IMR-90 (cell line): Measurements from ENCODE around the gene NFASC. TPM values are rescaled to one million over a fixed set of nuclear protein-coding genes. Genes with fewer than 3 reads are reported as not detected.
A peak's percentile ranks its signal among the peaks of the same experiment; 100 is the strongest.

Experiments used
- ATAC-seq: fragments of 200-7000 bp; cut with Tn5 transposase; 2 replicates; pipeline ENCODE4 v1.9.1; 2020; ENCODE audit warnings: low read depth, mild to moderate bottlenecking, moderate library complexity
- BruUV-seq: library from RNA; stranded (reverse); fragments of 400-500 nt; replicated peaks from 2 replicates; lab custom pipeline; 2021; lab: Mats Ljungman, UMichigan
- CTCF ChIA-PET: fragments of 300-600 bp; formaldehyde crosslinking; extraction: SDS; loops from one replicate; lab custom pipeline; 2021; ENCODE audit warnings: antibody characterized with exemption; lab: Yijun Ruan, JAX
- POLR2A ChIA-PET: fragments of 300-600 bp; sonication (Branson Sonifier 250); formaldehyde crosslinking; loops from one replicate; lab custom pipeline; 2022; ENCODE audit warnings: antibody characterized with exemption; ENCODE audit not compliant: unreplicated experiment; lab: Charles Lee
- DNase-seq: peaks from one replicate; pipeline ENCODE4 v3.0.0; 2013
- H2AFZ ChIP-seq: replicated peaks from 2 replicates; pipeline ENCODE3; 2013; ENCODE audit warnings: low read length, mild to moderate bottlenecking; ENCODE audit not compliant: poor library complexity
- H2AK5ac ChIP-seq: 2 replicates; pipeline ENCODE4 v1.6.1; 2013; ENCODE audit warnings: low read depth, low read length, inconsistent platforms
- H2AK9ac ChIP-seq: replicated peaks from 2 replicates; pipeline ENCODE3; 2013; ENCODE audit warnings: mild to moderate bottlenecking, low read depth, low read length, moderate library complexity; ENCODE audit not compliant: poor library complexity
- H2BK120ac ChIP-seq: 2 replicates; pipeline ENCODE4 v1.6.1; 2013; ENCODE audit warnings: low read depth, low read length, inconsistent platforms
- H2BK15ac ChIP-seq: 3 replicates; pipeline ENCODE4 v1.6.1; 2013; ENCODE audit warnings: low read depth, low read length, inconsistent platforms
- H2BK20ac ChIP-seq: 2 replicates; pipeline ENCODE4 v1.6.1; 2013; ENCODE audit warnings: low read depth, mild to moderate bottlenecking, inconsistent platforms, low read length, moderate library complexity
- H2BK5ac ChIP-seq: 2 replicates; pipeline ENCODE4 v1.6.1; 2013; ENCODE audit warnings: mild to moderate bottlenecking, low read depth, low read length, inconsistent platforms; ENCODE audit not compliant: poor library complexity, severe bottlenecking
- H3K14ac ChIP-seq: replicated peaks from 2 replicates; pipeline ENCODE4 v1.6.1; 2013; ENCODE audit warnings: low read depth, low read length, inconsistent platforms
- H3K18ac ChIP-seq: 2 replicates; pipeline ENCODE4 v1.6.1; 2013; ENCODE audit warnings: low read depth, low read length, control low read depth
- H3K23ac ChIP-seq: 2 replicates; pipeline ENCODE4 v1.6.1; 2013; ENCODE audit warnings: low read depth, low read length, inconsistent platforms
- H3K27ac ChIP-seq: 2 replicates; pipeline ENCODE4 v1.5.1; 2013; ENCODE audit warnings: mild to moderate bottlenecking, control low read depth, low read length; ENCODE audit not compliant: insufficient read depth
- H3K27me3 ChIP-seq: 2 replicates; pipeline ENCODE4 v1.6.1; 2013; ENCODE audit warnings: low read length; ENCODE audit not compliant: control insufficient read depth, insufficient read depth
- H3K36me3 ChIP-seq: 2 replicates; pipeline ENCODE4 v1.6.1; 2013; ENCODE audit warnings: low read length, mixed read lengths; ENCODE audit not compliant: control insufficient read depth, insufficient read depth
- H3K4ac ChIP-seq: 2 replicates; pipeline ENCODE4 v1.6.1; 2013; ENCODE audit warnings: low read depth, low read length, inconsistent platforms
- H3K4me1 ChIP-seq: 2 replicates; pipeline ENCODE4 v1.6.1; 2013; ENCODE audit warnings: low read length, mixed read lengths; ENCODE audit not compliant: control insufficient read depth, insufficient read depth
- H3K4me2 ChIP-seq: 2 replicates; pipeline ENCODE4 v1.6.1; 2013; ENCODE audit warnings: low read depth, mild to moderate bottlenecking, control low read depth, low read length, moderate library complexity
- H3K4me3 ChIP-seq: 2 replicates; pipeline ENCODE4 v1.5.1; 2013; ENCODE audit warnings: low read depth, mild to moderate bottlenecking, control low read depth, low read length, moderate library complexity; ENCODE audit not compliant: insufficient read depth
- H3K56ac ChIP-seq: 2 replicates; pipeline ENCODE4 v1.6.1; 2013; ENCODE audit warnings: low read length, inconsistent platforms; ENCODE audit not compliant: insufficient read depth; ENCODE audit errors: extremely low read depth
- H3K79me1 ChIP-seq, 2 experiments: 2 replicates each; pipeline ENCODE4 v1.6.1; 2013; ENCODE audit warnings: low read length in 2 of 2, inconsistent platforms in 1 of 2, low read depth in 1 of 2
- H3K9ac ChIP-seq: 2 replicates; pipeline ENCODE4 v1.6.1; 2013; ENCODE audit warnings: low read depth, low read length, control low read depth
- H3K9me1 ChIP-seq: 2 replicates; pipeline ENCODE4 v1.6.1; 2013; ENCODE audit warnings: low read length, inconsistent platforms; ENCODE audit not compliant: insufficient read depth
- H3K9me3 ChIP-seq: 2 replicates; pipeline ENCODE4 v1.6.1; 2013; ENCODE audit warnings: low read length; ENCODE audit not compliant: control insufficient read depth, insufficient read depth
- H4K20me1 ChIP-seq: 2 replicates; pipeline ENCODE4 v1.6.1; 2013; ENCODE audit warnings: low read length, inconsistent platforms; ENCODE audit not compliant: insufficient read depth
- H4K5ac ChIP-seq: 2 replicates; pipeline ENCODE4 v1.6.1; 2013; ENCODE audit warnings: mild to moderate bottlenecking, low read depth, low read length, control low read depth
- H4K8ac ChIP-seq, 2 experiments: 2 replicates each; pipeline ENCODE4 v1.6.1; 2013; ENCODE audit warnings: low read depth in 2 of 2, low read length in 2 of 2, control low read depth in 1 of 2, inconsistent platforms in 1 of 2
- H4K91ac ChIP-seq: 2 replicates; pipeline ENCODE4 v1.6.1; 2013; ENCODE audit warnings: low read depth, low read length, inconsistent platforms; ENCODE audit not compliant: insufficient read depth
- BHLHE40 ChIP-seq: fragments of 150-350 bp; IDR thresholded peaks from 2 replicates; pipeline ENCODE4 v1.6.1; 2016; ENCODE audit warnings: mild to moderate bottlenecking, low read depth, low read length
- CEBPB ChIP-seq: IDR thresholded peaks from 2 replicates; pipeline ENCODE4 v1.6.1; 2012; ENCODE audit warnings: low read depth, low read length, improper control_type of control experiment
- CHD1 ChIP-seq: IDR thresholded peaks from 2 replicates; pipeline ENCODE4 v1.6.1; 2012; ENCODE audit warnings: low read depth, low read length, improper control_type of control experiment
- ELK1 ChIP-seq: fragments of 150-350 bp; IDR thresholded peaks from 2 replicates; pipeline ENCODE4 v1.6.1; 2016; ENCODE audit warnings: low read depth, mild to moderate bottlenecking, low read length, moderate library complexity, borderline replicate concordance
- FOS ChIP-seq: fragments of 150-350 bp; IDR thresholded peaks from 2 replicates; pipeline ENCODE4 v1.6.1; 2016; ENCODE audit warnings: low read depth, low read length
- MAFK ChIP-seq: IDR thresholded peaks from 2 replicates; pipeline ENCODE4 v1.6.1; 2012; ENCODE audit warnings: low read depth, low read length, improper control_type of control experiment
- MAZ ChIP-seq: IDR thresholded peaks from 2 replicates; pipeline ENCODE4 v1.6.1; 2012; ENCODE audit warnings: low read depth, mild to moderate bottlenecking, low read length, improper control_type of control experiment, moderate library complexity, borderline replicate concordance
- NFE2L2 ChIP-seq: fragments of 150-350 bp; IDR thresholded peaks from 2 replicates; pipeline ENCODE4 v1.6.1; 2016; ENCODE audit warnings: low read depth, mild to moderate bottlenecking, low read length
- POLR2A ChIP-seq: IDR thresholded peaks from 2 replicates; pipeline ENCODE4 v1.6.1; 2012; ENCODE audit warnings: mild to moderate bottlenecking, low read depth, low read length
- RFX5 ChIP-seq: IDR thresholded peaks from 2 replicates; pipeline ENCODE4 v1.8.0; 2012; ENCODE audit warnings: low read depth, mild to moderate bottlenecking, low read length, moderate library complexity
- SMC3 ChIP-seq: fragments of 150-350 bp; IDR thresholded peaks from 2 replicates; pipeline ENCODE4 v1.6.1; 2016; ENCODE audit warnings: low read depth, mild to moderate bottlenecking, antibody characterized with exemption, low read length, moderate library complexity
- WGBS, 2 experiments: methylation state at CpG; one replicate each; pipeline versions ENCODE4 v1.1.5 to v1.1.7; 2013; ENCODE audit warnings: missing lambda C conversion rate in 2 of 2; ENCODE audit not compliant: insufficient read length in 1 of 2; ENCODE audit errors: extremely low coverage in 2 of 2; 5-methylcytosine and 5-hydroxymethylcytosine counted together
- dilution Hi-C: fragments of 300-500 bp; cut with HindIII; formaldehyde crosslinking; loops from one replicate; pipeline ENCODE4 v1.14.3; 2018; ENCODE audit warnings: low sequenced_read_pairs; ENCODE audit not compliant: unreplicated experiment
- in situ Hi-C: fragments of 300-500 bp; cut with MboI; formaldehyde crosslinking; loops from 3 replicates; pipeline ENCODE4 v1.14.3; 2019; ENCODE audit warnings: low sequenced_read_pairs, inconsistent platforms, mixed read lengths
- intact Hi-C: fragments of 100-400 bp; cut with micrococcal nuclease; formaldehyde crosslinking; loops from 2 replicates; pipeline ENCODE4 v1.10.0; 2022
- polyA plus RNA-seq, 3 experiments: library from polyadenylated mRNA; depleted of rRNA; stranded (reverse); fragments of >200 nt; gene quantifications; 2 replicates each; pipeline ENCODE4 v1.2.3, GENCODE V29; 2012; ENCODE audit warnings: low replicate concordance in 1 of 3
- total RNA-seq: library from RNA; depleted of rRNA; stranded (reverse); fragments of >200 nt; gene quantifications from 2 replicates; pipeline ENCODE4 v1.2.3, GENCODE V29; 2012
- TF ChIP-seq, protein P1 (sequence below): fragments of 150-350 bp; IDR thresholded peaks from 2 replicates; pipeline ENCODE4 v1.6.1; 2017; ENCODE audit warnings: mild to moderate bottlenecking, antibody characterized with exemption, low read length, low read depth

The NFASC gene
- total and polyA plus RNA-seq, 2 of the 4 experiments (the other 2 are of a cell fraction) = 0.18 to 0.79 TPM

DNA sequence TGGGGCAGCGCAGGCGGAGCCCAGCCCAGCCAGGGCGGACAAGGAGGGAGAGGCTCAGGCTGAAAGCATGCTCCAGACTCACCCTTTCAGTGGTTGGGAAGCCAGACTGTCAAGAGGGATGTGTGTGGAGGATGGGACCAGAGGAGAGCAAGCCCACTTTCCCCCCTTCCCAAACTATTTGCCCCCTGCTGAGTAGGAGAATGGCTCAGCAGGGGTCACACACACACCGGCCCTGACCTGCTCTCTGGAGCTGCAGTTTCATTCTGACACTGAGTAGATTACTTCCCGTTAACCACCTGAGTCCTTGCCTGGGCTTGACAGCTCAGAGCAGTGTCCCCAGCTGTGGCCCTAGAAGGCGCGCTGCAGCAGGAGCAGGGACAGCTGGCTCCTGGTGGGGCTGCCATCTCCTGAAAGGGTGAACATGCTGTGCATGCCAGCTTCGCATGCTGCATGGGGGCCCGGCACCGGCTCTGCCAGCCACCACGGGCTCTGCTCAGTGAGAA, 120.7 kb downstream of the NFASC start:
- peaks cover 43% of the 10 kb centered on the region for H3K27me3 ChIP-seq
- H3K4me3 ChIP-seq = no peak overlapping the region
- no peak overlapping the region for H4K5ac ChIP-seq
- H3K14ac ChIP-seq = no peak overlapping the region
- DNase-seq (no peak), ATAC-seq (no peak)
- no peak overlapping the region for H3K23ac ChIP-seq
- no peak overlapping the region for H2AK5ac ChIP-seq
- no peak overlapping the region for H3K9ac ChIP-seq
- H4K20me1 ChIP-seq = no peaks in the 10 kb centered on the region
- H3K56ac ChIP-seq = no peak overlapping the region
- TF ChIP-seq NFE2L2 = no peak
- no peak for TF ChIP-seq ELK1
- TF ChIP-seq CEBPB = no peak
- TF ChIP-seq SMC3 = no peak
- TF ChIP-seq MAZ = no peak
- TF ChIP-seq MAFK = no peak
- no peak for TF ChIP-seq CHD1
- no peak for TF ChIP-seq POLR2A
- TF ChIP-seq FOS = no peak
- TF ChIP-seq BHLHE40 = no peak
- TF ChIP-seq, protein P1, sequence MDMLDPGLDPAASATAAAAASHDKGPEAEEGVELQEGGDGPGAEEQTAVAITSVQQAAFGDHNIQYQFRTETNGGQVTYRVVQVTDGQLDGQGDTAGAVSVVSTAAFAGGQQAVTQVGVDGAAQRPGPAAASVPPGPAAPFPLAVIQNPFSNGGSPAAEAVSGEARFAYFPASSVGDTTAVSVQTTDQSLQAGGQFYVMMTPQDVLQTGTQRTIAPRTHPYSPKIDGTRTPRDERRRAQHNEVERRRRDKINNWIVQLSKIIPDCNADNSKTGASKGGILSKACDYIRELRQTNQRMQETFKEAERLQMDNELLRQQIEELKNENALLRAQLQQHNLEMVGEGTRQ = no peak
- no peak for TF ChIP-seq RFX5
- H3K27ac ChIP-seq = no peak overlapping the region
- no peak overlapping the region for H2BK5ac ChIP-seq
- no peak overlapping the region for H2BK20ac ChIP-seq
- ChIA-PET POLR2A (no interaction called here), CTCF (interaction anchor here (1.3 kb wide), 1 partner anchor 70 kb away, joined by 4 read pairs; no protein-coding TSS in a partner anchor)
- dilution Hi-C loops (no loop called here), intact Hi-C loops (no loop called here), in situ Hi-C loops (no loop called here)
- no peak overlapping the region for H3K18ac ChIP-seq
- no peak overlapping the region for H4K8ac ChIP-seq
- BruUV-seq = no TSS peak
- no peak overlapping the region for H4K91ac ChIP-seq
- no peaks in the 10 kb centered on the region for H3K4me1 ChIP-seq
- H3K4me2 ChIP-seq = no peak overlapping the region
- H3K79me1 ChIP-seq = no peaks in the 10 kb centered on the region
- no peaks in the 10 kb centered on the region for H3K9me3 ChIP-seq
- no peaks in the 10 kb centered on the region for H3K9me1 ChIP-seq
- H2AK9ac ChIP-seq = no peak overlapping the region
- no peak overlapping the region for H2BK120ac ChIP-seq
- H2AFZ ChIP-seq = peak overlapping the region; percentile 47
- no peak overlapping the region for H3K4ac ChIP-seq
- no peaks in the 10 kb centered on the region for H3K36me3 ChIP-seq
- 47% methylated on average over 7 of the region's 11 CpGs; no CpG with 5 or more reads in 1 of the 2 experiments for WGBS, 2 experiments
- no peak overlapping the region for H2BK15ac ChIP-seq
